OCI-LY3 (cell line): ENCODE results near the gene TNFRSF6B.

Source experiments
- H2AFZ ChIP-seq: fragments of 200-600, 300-600 bp; shearing (Covaris generic); 2 replicates; pipeline ENCODE4 v1.6.0; 2014; ENCODE audit warnings: antibody characterized with exemption, low read depth, low read length
- H3K27ac ChIP-seq: fragments of 200-600, 300-600 bp; sonication (generic); 2 replicates; pipeline ENCODE4 v1.5.1; 2014; ENCODE audit warnings: mild to moderate bottlenecking, low read length, moderate library complexity, mixed read lengths
- H3K27me3 ChIP-seq: fragments of 200-600, 300-600 bp; sonication (generic); 2 replicates; pipeline ENCODE4 v1.6.1; 2014; ENCODE audit warnings: low read depth, low read length, mixed read lengths
- H3K36me3 ChIP-seq: fragments of 200-600, 300-600 bp; sonication (generic); replicated peaks from 2 replicates; pipeline ENCODE3; 2014; ENCODE audit warnings: low read depth, low read length, mixed read lengths
- H3K4me1 ChIP-seq: fragments of 300-600, 200-600 bp; sonication (generic); 2 replicates; pipeline ENCODE4 v1.6.1; 2014; ENCODE audit warnings: low read length, mixed read lengths
- H3K4me2 ChIP-seq: fragments of 200-600, 300-600 bp; sonication (generic); 2 replicates; pipeline ENCODE4 v1.6.1; 2014; ENCODE audit warnings: low read length, mixed read lengths
- H3K4me3 ChIP-seq: fragments of 300-600, 200-600 bp; sonication (generic); 2 replicates; pipeline ENCODE4 v1.5.1; 2014; ENCODE audit warnings: antibody characterized with exemption, mild to moderate bottlenecking, low read length, moderate library complexity
- H3K79me2 ChIP-seq: fragments of 300-600, 200-600 bp; shearing (Covaris generic); 2 replicates; pipeline ENCODE4 v1.6.1; 2014; ENCODE audit warnings: mild to moderate bottlenecking, low read length, mixed read lengths
- H3K9ac ChIP-seq: fragments of 300-600, 200-600 bp; shearing (Covaris generic); 2 replicates; pipeline ENCODE4 v1.6.0; 2014; ENCODE audit warnings: mild to moderate bottlenecking, low read length, moderate library complexity
- H3K9me3 ChIP-seq: fragments of 200-600, 300-600 bp; shearing (Covaris generic); 2 replicates; pipeline ENCODE4 v1.6.1; 2014; ENCODE audit warnings: low read length, mixed read lengths; ENCODE audit not compliant: insufficient read depth
- H4K20me1 ChIP-seq: fragments of 200-600, 300-600 bp; sonication (generic); 2 replicates; pipeline ENCODE4 v1.6.1; 2016; ENCODE audit warnings: low read length, mixed read lengths; ENCODE audit not compliant: insufficient read depth
- CTCF ChIP-seq: fragments of 200-600, 300-600 bp; sonication (generic); IDR thresholded peaks from 2 replicates; pipeline ENCODE4 v1.5.1; 2014; ENCODE audit warnings: antibody characterized with exemption, low read length, low read depth
- EZH2phosphoT487 ChIP-seq: fragments of 200-600 bp; shearing (Covaris generic); IDR thresholded peaks from 2 replicates; pipeline ENCODE4 v1.6.1; 2018; ENCODE audit warnings: antibody characterized with exemption, mixed run types, low read depth

TNFRSF6B gene

GRCh38 chr20:63747622-63748069 lies 51.2 kb downstream of the TNFRSF6B start:
- Histone ChIP-seq H3K27ac (no peak overlapping the region), H3K4me1 (no peaks in the 10 kb centered on the region)

More at GRCh38 chr20:63747622-63748069, 51.2 kb downstream of the TNFRSF6B start:
- Histone ChIP-seq H3K9me3 (no peaks in the 10 kb centered on the region), H3K36me3 (peaks cover 8% of the 10 kb centered on the region), H3K79me2 (no peaks in the 10 kb centered on the region), H3K9ac (no peak overlapping the region), H3K4me3 (no peak overlapping the region), H2AFZ (no peak overlapping the region), H3K4me2 (no peak overlapping the region), H4K20me1 (no peaks in the 10 kb centered on the region), H3K27me3 (no peaks in the 10 kb centered on the region)
- TF ChIP-seq EZH2phosphoT487 (no peak), CTCF (no peak)
